Aorta (tissue), 4 donors: ENCODE results near the gene MCOLN2. TPM values are rescaled to one million over a fixed set of nuclear protein-coding genes. Genes with fewer than 3 reads are reported as not detected.

ENCODE experiments used
- polyA plus RNA-seq, 2 donors: library from polyadenylated mRNA; stranded (reverse); fragments of 200-250 nt; gene quantifications; one replicate each; pipeline ENCODE4 v1.2.3, GENCODE V29; 2013
- total RNA-seq, 2 donors: library from RNA; stranded (reverse); fragmentation: NEBNext Ultra II Directional; extraction: Animal tissue kit (Norgen Biotek cat#: 25700); gene quantifications; one replicate each; pipeline ENCODE4 v1.2.1, GENCODE V29; 2021
- donor health status: healthy with polysubstance abuse.
- donor health status: Bipolar disorder and iron deficiency.
- donor health status: DM: no; HTN: no; CAD: no.
- donor health status: DM: yes; HTN: yes; CAD: no.

The MCOLN2 gene
- total and polyA plus RNA-seq, 4 donors, result 1.0 to 3.9 (median 2.2) TPM

Other genes starting within 250 kb of the MCOLN2 start
- under 1 TPM; 0.10 to 0.33 TPM for gene LPAR3, start 103.9 kb downstream of the MCOLN2 start, total RNA-seq
- gene LPAR3, start 103.9 kb downstream of the MCOLN2 start, polyA plus RNA-seq, result under 1 TPM in 1 of 2 donors, not detected in 1; 0.38 TPM
- gene MCOLN3, start 51.4 kb upstream of the MCOLN2 start, total RNA-seq, result 1 to 10 TPM; 1.3 to 7.8 TPM
- gene MCOLN3, start 51.4 kb upstream of the MCOLN2 start, polyA plus RNA-seq, result 1 to 10 TPM in 1 of 2 donors, under 1 TPM in 1; 0.25 to 3.7 TPM
- gene SYDE2, start 203.9 kb upstream of the MCOLN2 start, total RNA-seq, result 10 to 100 TPM; 10.1 to 16.7 TPM
- 1 to 10 TPM; 1.3 to 1.4 TPM for gene SYDE2, start 203.9 kb upstream of the MCOLN2 start, polyA plus RNA-seq